Esophagus mucosa (tissue), 1 donor: ENCODE measurements around the gene SPRYD3. TPM values are rescaled to one million over a fixed set of nuclear protein-coding genes. Genes with fewer than 3 reads are reported as not detected.

Experiments
- total RNA-seq: library from RNA; stranded (reverse); gene quantifications from one replicate; pipeline ENCODE4 v1.2.4, GENCODE V29; 2023
- donor health status: DM: yes; HTN: yes; CAD: no.

The SPRYD3 gene
- total RNA-seq, 1 donor from 2014 or later = 29.3 TPM

Other genes with a start within 250 kb of the SPRYD3 start
- gene KRT79, start 245.1 kb downstream of the SPRYD3 start, total RNA-seq = 0.32 TPM
- gene KRT78, start 230.4 kb downstream of the SPRYD3 start, total RNA-seq = 291 TPM
- 40.1 TPM for gene KRT8, start 174.3 kb downstream of the SPRYD3 start, total RNA-seq
- gene KRT18, start 130.3 kb downstream of the SPRYD3 start, total RNA-seq = 80.0 TPM
- 344 TPM for gene EIF4B, start 72.9 kb downstream of the SPRYD3 start, total RNA-seq
- 10.6 TPM for gene TNS2, start 29.3 kb downstream of the SPRYD3 start, total RNA-seq
- 50.5 TPM for gene IGFBP6, start 18.3 kb upstream of the SPRYD3 start, total RNA-seq
- gene SOAT2, start 24.1 kb upstream of the SPRYD3 start, total RNA-seq = not detected
- 19.6 TPM for gene ZNF740, start 101.3 kb upstream of the SPRYD3 start, total RNA-seq
- gene CSAD, start 101.5 kb upstream of the SPRYD3 start, total RNA-seq = 17.1 TPM
- gene ITGB7, start 127.9 kb upstream of the SPRYD3 start, total RNA-seq = 7.0 TPM
- gene RARG, start 152.8 kb upstream of the SPRYD3 start, total RNA-seq = 168 TPM
- gene ESPL1, start 188.9 kb upstream of the SPRYD3 start, total RNA-seq = 33.8 TPM
- 306 TPM for gene PFDN5, start 216.2 kb upstream of the SPRYD3 start, total RNA-seq
- 30.2 TPM for gene MYG1, start 220.3 kb upstream of the SPRYD3 start, total RNA-seq
- 28.5 TPM for gene AAAS, start 242.2 kb upstream of the SPRYD3 start, total RNA-seq